Measurements from ENCODE around the gene ZNF892. TPM values are rescaled to one million over a fixed set of nuclear protein-coding genes. Genes with fewer than 3 reads are reported as not detected.

ZNF892 gene
- total and polyA plus RNA-seq, 2 of the 13 experiments (the other 11 are each of a cell fraction or from before 2014, with no cell fraction given) = not detected

- TF ChIP-seq ZNF407 (CRISPR knock-in tag; IDR thresholded peaks at IDR 0.05; ENCODE audit: not compliant biosample characterization) (no peak), ZNF530 (CRISPR knock-in tag; IDR thresholded peaks at IDR 0.05; ENCODE audit: low read depth) (no peak), IKZF4 (CRISPR knock-in tag; IDR thresholded peaks at IDR 0.05; ENCODE audit: borderline replicate concordance, low read depth, not compliant biosample characterization) (no peak), KLF16 (CRISPR knock-in tag; IDR thresholded peaks at IDR 0.05) (no peak), ZNF615 (CRISPR knock-in tag; IDR thresholded peaks at IDR 0.05; ENCODE audit: borderline replicate concordance) (no peak), ZSCAN9 (CRISPR knock-in tag; IDR thresholded peaks at IDR 0.05; ENCODE audit: borderline replicate concordance) (no peak), E2F1 (CRISPR knock-in tag; IDR thresholded peaks at IDR 0.05) (no peak), ZNF253 (CRISPR knock-in tag; IDR thresholded peaks at IDR 0.05; ENCODE audit: borderline replicate concordance) (no peak), SNAPC4 (CRISPR knock-in tag; IDR thresholded peaks at IDR 0.05) (no peak), SMC3 (IDR thresholded peaks at IDR 0.05; ENCODE audit: low read length) (no peak), SIN3B (IDR thresholded peaks at IDR 0.05; ENCODE audit: low read length) (no peak), TERF1 (CRISPR knock-in tag; IDR thresholded peaks at IDR 0.05) (no peak)
Measured at GRCh38 chr2:95159690-95160449, 47.5 kb upstream of the ZNF892 start, which contains the start of gene ZNF514 (continued).
